Measurements from ENCODE around the gene CYTH2.
"Not testable (repeated sequence)": the region's sequence is repeated elsewhere in the genome, so short reads cannot be mapped to it uniquely, and the experiment has no call there.

Gene CYTH2

GRCh38 chr19:48476176-48476575 is 7.0 kb downstream of the CYTH2 start:
- no peak for DNase-seq

DNA sequence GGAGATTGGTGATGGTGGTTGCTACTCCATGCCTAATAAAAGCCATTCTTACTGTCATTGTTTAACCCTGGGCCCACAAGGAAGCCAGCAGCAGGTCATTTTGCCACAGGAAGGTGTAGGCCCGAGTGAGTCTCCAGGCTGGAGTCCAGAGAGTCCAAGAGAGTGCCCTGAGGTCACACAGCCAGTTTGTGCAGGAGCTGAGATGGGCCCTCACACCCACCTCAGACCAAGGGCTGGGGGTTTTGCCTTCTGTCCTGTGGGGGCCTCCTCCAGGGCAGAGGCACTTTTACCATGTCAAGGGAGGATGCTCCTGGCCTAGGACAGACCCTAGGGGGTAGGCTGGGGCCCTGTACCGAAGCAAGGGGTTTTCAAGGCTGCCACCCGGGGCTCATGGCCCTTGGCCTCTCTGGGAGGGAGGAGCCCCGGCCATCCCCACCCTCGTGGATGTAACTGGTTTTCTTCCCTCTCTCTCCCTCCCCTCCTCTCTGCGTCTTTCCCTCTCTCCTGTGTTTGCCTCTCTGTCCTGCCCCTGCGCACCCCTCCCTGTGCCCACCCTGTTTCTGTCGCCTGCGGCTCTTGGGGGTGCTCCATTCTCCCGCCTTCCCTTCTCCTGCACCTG is 8.0 kb downstream of the CYTH2 start:
- no peak for DNase-seq

- no peak for DNase-seq
Measured at GRCh38 chr19:48477698-48478338, 8.6 kb downstream of the CYTH2 start.

- DNase-seq = no peak
Measured at GRCh38 chr19:48478339-48479256, 9.4 kb downstream of the CYTH2 start.

GRCh38 chr19:48479686-48480085 is 10.5 kb downstream of the CYTH2 start:
- DNase-seq = no peak

DNA sequence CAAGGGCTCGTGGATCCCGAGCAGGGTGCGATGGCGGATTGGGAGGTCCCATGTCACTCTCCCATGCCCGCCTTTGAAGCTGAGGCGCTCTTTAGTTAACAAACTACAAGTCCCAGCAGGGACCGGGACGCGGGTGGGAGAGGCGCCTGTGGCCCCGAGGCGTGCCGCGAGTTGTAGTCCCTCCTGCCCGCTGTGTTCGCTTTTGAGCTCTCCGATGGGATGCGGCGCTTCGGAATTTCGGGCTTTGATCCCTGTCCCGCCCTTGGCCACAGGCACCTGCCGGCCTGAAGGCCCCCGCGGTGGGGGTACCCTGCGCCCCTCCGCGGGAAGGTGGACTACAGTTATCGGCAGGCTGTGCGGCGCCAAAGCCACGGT is 11.0 kb downstream of the CYTH2 start:
- peak in 45 of 56 donors; percentile 18 to 77 (median 54) for DNase-seq

- DNase-seq = peak in 36 of 56 donors; percentile 23 to 77 (median 56)
Measured at GRCh38 chr19:48480558-48481500, 11.7 kb downstream of the CYTH2 start.

GRCh38 chr19:48481846-48482639 is 12.9 kb downstream of the CYTH2 start:
- no peak for DNase-seq

DNA sequence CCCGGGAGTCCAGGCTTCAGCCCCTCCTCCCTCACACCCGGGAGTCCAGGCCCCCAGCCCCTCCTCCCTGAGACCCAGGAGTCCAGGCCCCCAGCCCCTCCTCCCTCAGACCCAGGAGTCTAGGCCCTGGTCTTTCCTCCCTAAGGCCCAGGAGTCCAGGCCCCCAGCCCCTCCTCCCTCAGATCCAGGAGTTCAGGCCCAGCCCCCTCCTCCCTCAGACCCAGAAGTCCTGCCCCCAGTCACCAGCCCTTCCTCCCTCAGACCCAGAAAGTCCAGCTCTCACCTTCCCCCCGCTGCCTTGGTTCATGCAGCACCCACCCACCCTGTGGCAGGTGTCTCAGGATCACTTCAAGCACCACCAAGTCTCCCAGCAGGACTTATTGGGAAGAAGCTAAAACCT is 14.1 kb downstream of the CYTH2 start:
- DNase-seq = peak in 1 of 56 donors; percentile 41

DNA sequence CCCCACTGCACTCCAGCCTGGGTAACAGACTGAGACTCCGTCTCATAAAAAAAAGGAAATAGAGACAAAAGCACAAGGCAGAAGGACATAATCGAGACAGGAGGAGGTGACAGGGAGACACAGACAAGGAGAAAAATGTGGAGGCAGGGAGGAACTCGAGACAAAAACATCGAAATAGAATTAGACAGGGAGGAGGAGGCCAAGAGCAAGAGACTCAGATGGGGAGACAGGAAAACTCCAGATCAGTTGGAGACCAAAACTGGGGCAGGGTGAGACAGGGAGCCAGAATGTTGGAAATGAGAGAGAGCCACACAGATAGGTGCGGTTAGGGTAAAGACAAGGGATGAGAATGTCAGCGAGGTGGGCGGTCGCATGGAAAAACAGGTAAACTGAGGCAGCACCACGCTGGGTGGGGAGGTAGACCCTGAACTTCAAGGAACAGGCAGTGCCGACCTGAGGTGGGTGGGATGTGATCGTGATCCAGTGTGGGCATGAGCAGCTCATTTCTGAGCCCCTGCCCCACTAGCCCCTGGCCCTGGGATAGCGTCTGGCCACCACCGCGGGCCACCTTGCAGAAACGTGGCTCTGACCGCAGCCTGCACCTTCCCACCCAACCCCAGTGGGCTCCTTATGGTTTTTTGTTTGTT is 15.2 kb downstream of the CYTH2 start:
- no peak for DNase-seq

- DNase-seq = no peak
Measured at GRCh38 chr19:48484931-48485612, 15.9 kb downstream of the CYTH2 start.

- DNase-seq = not testable (repeated sequence)
Measured at GRCh38 chr19:48486706-48487105, 17.5 kb downstream of the CYTH2 start.

- DNase-seq = no peak
Measured at GRCh38 chr19:48487544-48487943, 18.4 kb downstream of the CYTH2 start.

DNA sequence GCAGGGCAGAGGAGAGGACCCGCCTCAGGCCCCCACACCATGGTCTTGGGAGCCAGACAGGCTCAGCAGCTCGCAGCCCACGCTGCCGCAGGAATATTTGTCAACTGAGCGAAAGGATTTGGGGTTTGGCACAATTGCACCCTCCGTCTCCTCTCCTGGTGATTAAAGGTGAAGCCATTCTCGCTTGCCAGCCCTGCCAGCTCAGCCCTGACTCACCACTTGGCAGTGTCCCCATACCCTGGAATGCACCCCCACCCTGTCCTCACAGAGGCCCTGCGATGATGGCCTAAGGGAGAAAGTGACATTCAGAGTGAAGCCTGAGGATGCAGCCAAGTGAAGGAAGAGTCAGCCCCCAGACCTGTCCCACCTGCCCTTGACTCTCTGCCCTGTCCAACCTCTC is 18.8 kb downstream of the CYTH2 start:
- peak in 6 of 56 donors; percentile 8 to 30 (median 14) for DNase-seq

- DNase-seq = not testable (repeated sequence)
Measured at GRCh38 chr19:48488478-48488877, 19.3 kb downstream of the CYTH2 start.

GRCh38 chr19:48489608-48490216 is 20.5 kb downstream of the CYTH2 start:
- peak in 32 of 56 donors; percentile 5 to 68 (median 23) for DNase-seq

DNA sequence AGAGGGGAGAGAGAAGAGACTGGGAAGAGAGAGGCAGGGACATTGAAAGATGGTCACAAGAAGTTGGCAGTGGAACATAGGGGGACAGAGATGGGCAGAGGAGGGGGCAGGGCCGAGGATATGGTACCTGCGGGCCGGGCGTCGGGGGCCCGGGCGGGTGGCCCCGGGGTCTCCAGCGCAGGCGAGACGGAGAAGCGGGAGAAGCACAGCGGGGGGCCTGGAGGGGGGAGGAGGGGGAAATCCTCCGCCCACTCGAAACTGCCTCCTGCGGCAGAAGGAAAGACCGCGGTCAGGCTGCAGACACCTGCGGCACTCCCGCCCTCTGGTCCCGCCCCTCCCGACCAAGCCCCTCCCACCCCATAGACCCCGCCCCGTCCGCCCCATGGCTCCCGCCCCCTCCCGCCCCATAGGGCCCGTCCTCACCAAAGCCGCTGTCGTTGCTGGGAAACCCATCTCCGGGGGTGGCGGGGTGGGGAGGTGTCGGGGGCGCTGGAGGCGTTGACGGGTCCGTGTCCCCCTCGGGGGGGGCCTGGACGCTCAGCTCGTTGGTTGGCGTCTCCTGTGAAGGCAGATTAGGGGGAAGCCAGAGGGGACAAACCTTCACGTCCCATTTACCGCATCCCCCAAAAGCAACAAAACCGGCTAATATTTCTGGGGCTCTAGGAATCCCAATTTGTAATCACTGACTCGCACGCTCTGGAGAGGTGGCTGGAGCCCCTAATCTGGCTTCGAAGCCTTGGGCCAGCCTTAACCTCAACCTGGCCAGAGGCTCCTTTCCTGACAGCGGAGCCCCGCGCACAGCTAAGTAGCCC is 22.0 kb downstream of the CYTH2 start:
- peak in 1 of 56 donors; percentile 41 for DNase-seq

GRCh38 chr19:48491793-48492123 is 22.6 kb downstream of the CYTH2 start:
- DNase-seq = no peak
